ENCODE results near the gene TMEM106B. TPM values are rescaled to one million over a fixed set of nuclear protein-coding genes. Genes with fewer than 3 reads are reported as not detected.
"Not testable (repeated sequence)": the region's sequence is repeated elsewhere in the genome, so short reads cannot be mapped to it uniquely, and the experiment has no call there.

Gene TMEM106B
- total RNA-seq, 2 experiments from 2014 or later: 25.3 to 28.3 TPM

- peak overlapping the region; percentile 86 for H3K4me3 Mint-ChIP-seq
- CTCF ChIA-PET: interaction anchor here (1.1 to 2.9 kb wide), 4 partner anchors 11 to 143 kb away, joined by 3 to 15 read pairs (median 5); no protein-coding TSS in a partner anchor
- no peak for DNase-seq
Measured at GRCh38 chr7:12210179-12211053, 678 bp upstream of the TMEM106B start.

GRCh38 chr7:12211711-12212485, 804 bp downstream of the TMEM106B start:
- no peak for DNase-seq
- H3K4me3 Mint-ChIP-seq: peak overlapping the region; percentile 86
- H3K36me3 Mint-ChIP-seq (ENCODE audit: low read depth): peaks cover 15% of the 10 kb centered on the region
- no peaks in the 10 kb centered on the region for H3K9me3 Mint-ChIP-seq
- peaks cover 23% of the 10 kb centered on the region for H3K4me1 Mint-ChIP-seq (ENCODE audit: low read depth)
- H3K27me3 Mint-ChIP-seq (ENCODE audit: low read depth): no peaks in the 10 kb centered on the region
- CTCF ChIA-PET: interaction anchor here (0.6 to 2.9 kb wide), 4 partner anchors 10 to 144 kb away, joined by 3 to 15 read pairs (median 5); no protein-coding TSS in a partner anchor
- H3K27ac Mint-ChIP-seq: peak overlapping the region; percentile 93
- intact Hi-C loops (cut with micrococcal nuclease): loop anchor here (1.0 to 5.0 kb wide), 12 partner anchors 11 to 1272 kb away; partner anchors contain the start of genes THSD7A and VWDE

More at GRCh38 chr7:12210179-12211053, 678 bp upstream of the TMEM106B start:
- Mint-ChIP-seq H3K27me3 (ENCODE audit: low read depth) (no peaks in the 10 kb centered on the region), H3K27ac (peak overlapping the region; percentile 83), H3K4me1 (ENCODE audit: low read depth) (peaks cover 17% of the 10 kb centered on the region), H3K9me3 (no peaks in the 10 kb centered on the region), H3K36me3 (ENCODE audit: low read depth) (peaks cover 5% of the 10 kb centered on the region)
- intact Hi-C loops (cut with micrococcal nuclease): loop anchor here (1.0 to 5.0 kb wide), 12 partner anchors 13 to 1270 kb away; partner anchors contain the start of genes THSD7A and VWDE

- H3K36me3 Mint-ChIP-seq (ENCODE audit: low read depth): peaks cover 38% of the 10 kb centered on the region
- intact Hi-C loops (cut with micrococcal nuclease): no loop called here
- H3K4me3 Mint-ChIP-seq: no peak overlapping the region
- peaks cover 38% of the 10 kb centered on the region for H3K4me1 Mint-ChIP-seq (ENCODE audit: low read depth)
- DNase-seq: no peak
- CTCF ChIA-PET: interaction anchor here (1.2 to 1.7 kb wide), 2 partner anchors 41 to 74 kb away, joined by 4 to 7 read pairs; no protein-coding TSS in a partner anchor
- no peaks in the 10 kb centered on the region for H3K9me3 Mint-ChIP-seq
- no peaks in the 10 kb centered on the region for H3K27me3 Mint-ChIP-seq (ENCODE audit: low read depth)
- no peak overlapping the region for H3K27ac Mint-ChIP-seq
Measured at GRCh38 chr7:12217311-12217710, 6.2 kb downstream of the TMEM106B start.

- peaks cover 7% of the 10 kb centered on the region for H3K9me3 Mint-ChIP-seq
- H3K4me1 Mint-ChIP-seq (ENCODE audit: low read depth): peaks cover 42% of the 10 kb centered on the region
- no peak overlapping the region for H3K27ac Mint-ChIP-seq
- H3K27me3 Mint-ChIP-seq (ENCODE audit: low read depth): no peaks in the 10 kb centered on the region
- peaks cover 55% of the 10 kb centered on the region for H3K36me3 Mint-ChIP-seq (ENCODE audit: low read depth)
- no peak overlapping the region for H3K4me3 Mint-ChIP-seq
- intact Hi-C loops (cut with micrococcal nuclease): no loop called here
- CTCF ChIA-PET: no interaction called here
- no peak for DNase-seq
Measured at GRCh38 chr7:12220389-12221046, 9.4 kb downstream of the TMEM106B start.

GRCh38 chr7:12221414-12221813, 10.3 kb downstream of the TMEM106B start:
- H3K27ac Mint-ChIP-seq: no peak overlapping the region
- peaks cover 59% of the 10 kb centered on the region for H3K36me3 Mint-ChIP-seq (ENCODE audit: low read depth)
- no peaks in the 10 kb centered on the region for H3K27me3 Mint-ChIP-seq (ENCODE audit: low read depth)
- intact Hi-C loops (cut with micrococcal nuclease): no loop called here
- DNase-seq: no peak
- H3K4me3 Mint-ChIP-seq: no peak overlapping the region
- CTCF ChIA-PET: interaction anchor here (0.5 to 1.1 kb wide), 3 partner anchors 9 to 12 kb away, joined by 3 to 5 read pairs (median 3); partner anchors contain the start of gene TMEM106B
- H3K9me3 Mint-ChIP-seq: peaks cover 7% of the 10 kb centered on the region
- peaks cover 46% of the 10 kb centered on the region for H3K4me1 Mint-ChIP-seq (ENCODE audit: low read depth)

GRCh38 chr7:12222889-12223579, 11.9 kb downstream of the TMEM106B start:
- CTCF ChIA-PET: interaction anchor here (0.7 kb wide), 2 partner anchors 26 to 99 kb away, joined by 4 read pairs; no protein-coding TSS in a partner anchor
- H3K4me3 Mint-ChIP-seq: peak overlapping the region; percentile 36
- peak overlapping the region; percentile 88 for H3K27ac Mint-ChIP-seq
- intact Hi-C loops (cut with micrococcal nuclease): loop anchor here (1.0 kb wide), 1 partner anchor 12 kb away; the partner anchor contains the start of gene TMEM106B
- H3K27me3 Mint-ChIP-seq (ENCODE audit: low read depth): no peaks in the 10 kb centered on the region
- peaks cover 35% of the 10 kb centered on the region for H3K4me1 Mint-ChIP-seq (ENCODE audit: low read depth)
- peaks cover 55% of the 10 kb centered on the region for H3K36me3 Mint-ChIP-seq (ENCODE audit: low read depth)
- peaks cover 7% of the 10 kb centered on the region for H3K9me3 Mint-ChIP-seq
- no peak for DNase-seq

- H3K9me3 Mint-ChIP-seq; CTCF ChIA-PET; H3K27me3 Mint-ChIP-seq (ENCODE audit: low read depth); H3K4me3 Mint-ChIP-seq; H3K27ac Mint-ChIP-seq; DNase-seq: not testable (repeated sequence)
- Mint-ChIP-seq H3K36me3 (ENCODE audit: low read depth) (peaks cover 48% of the 10 kb centered on the region), H3K4me1 (ENCODE audit: low read depth) (peaks cover 42% of the 10 kb centered on the region)
- intact Hi-C loops (cut with micrococcal nuclease): loop anchor here (2.0 kb wide), 1 partner anchor 32 kb away; no protein-coding TSS in a partner anchor
Measured at GRCh38 chr7:12225017-12225416, 13.9 kb downstream of the TMEM106B start.

- H3K27ac Mint-ChIP-seq: no peak overlapping the region
- DNase-seq: no peak
- CTCF ChIA-PET: no interaction called here
- H3K27me3 Mint-ChIP-seq (ENCODE audit: low read depth): no peaks in the 10 kb centered on the region
- peaks cover 34% of the 10 kb centered on the region for H3K4me1 Mint-ChIP-seq (ENCODE audit: low read depth)
- intact Hi-C loops (cut with micrococcal nuclease): no loop called here
- peaks cover 7% of the 10 kb centered on the region for H3K9me3 Mint-ChIP-seq
- H3K4me3 Mint-ChIP-seq: no peak overlapping the region
- peaks cover 42% of the 10 kb centered on the region for H3K36me3 Mint-ChIP-seq (ENCODE audit: low read depth)
Measured at GRCh38 chr7:12226756-12227155, 15.7 kb downstream of the TMEM106B start.

GRCh38 chr7:12228024-12228423, 16.9 kb downstream of the TMEM106B start:
- Mint-ChIP-seq H3K27ac (no peak overlapping the region), H3K4me1 (ENCODE audit: low read depth) (peaks cover 22% of the 10 kb centered on the region), H3K36me3 (ENCODE audit: low read depth) (peaks cover 37% of the 10 kb centered on the region), H3K27me3 (ENCODE audit: low read depth) (no peaks in the 10 kb centered on the region), H3K4me3 (no peak overlapping the region), H3K9me3 (peaks cover 7% of the 10 kb centered on the region)
- intact Hi-C loops (cut with micrococcal nuclease): no loop called here
- CTCF ChIA-PET: interaction anchor here (0.6 kb wide), 1 partner anchor 317 kb away, joined by 3 read pairs; no protein-coding TSS in a partner anchor
- no peak for DNase-seq

GRCh38 chr7:12229046-12229445, 18.0 kb downstream of the TMEM106B start:
- DNase-seq: no peak
- H3K36me3 Mint-ChIP-seq (ENCODE audit: low read depth): peaks cover 34% of the 10 kb centered on the region
- H3K4me3 Mint-ChIP-seq: no peak overlapping the region
- H3K27ac Mint-ChIP-seq: no peak overlapping the region
- peaks cover 7% of the 10 kb centered on the region for H3K9me3 Mint-ChIP-seq
- no peaks in the 10 kb centered on the region for H3K27me3 Mint-ChIP-seq (ENCODE audit: low read depth)
- peaks cover 14% of the 10 kb centered on the region for H3K4me1 Mint-ChIP-seq (ENCODE audit: low read depth)
- CTCF ChIA-PET: interaction anchor here (0.6 kb wide), 1 partner anchor 257 kb away, joined by 3 read pairs; no protein-coding TSS in a partner anchor
- intact Hi-C loops (cut with micrococcal nuclease): no loop called here

GRCh38 chr7:12231097-12231496, 20.0 kb downstream of the TMEM106B start:
- Mint-ChIP-seq H3K27me3 (ENCODE audit: low read depth) (no peaks in the 10 kb centered on the region), H3K4me3 (no peak overlapping the region), H3K36me3 (ENCODE audit: low read depth) (peaks cover 18% of the 10 kb centered on the region), H3K9me3 (no peaks in the 10 kb centered on the region), H3K27ac (no peak overlapping the region), H3K4me1 (ENCODE audit: low read depth) (peaks cover 16% of the 10 kb centered on the region)
- DNase-seq: no peak
- intact Hi-C loops (cut with micrococcal nuclease): no loop called here
- CTCF ChIA-PET: no interaction called here

Measured in activated naive CD4-positive, alpha-beta T cell treated with anti-CD3 and anti-CD28 coated beads for 36 hours (primary cell).